HEK293 (cell line): ENCODE results near the gene RBP7.

Source experiments
- CTCF ChIA-PET: fragments of 350-600 bp; formaldehyde crosslinking; extraction: SDS; loops from one replicate; lab custom pipeline; 2021; ENCODE audit warnings: antibody characterized with exemption; lab: Yijun Ruan, JAX
- POLR2A ChIA-PET: fragments of 300-600 bp; formaldehyde crosslinking; extraction: SDS; loops from one replicate; lab custom pipeline; 2020; ENCODE audit warnings: antibody characterized with exemption, inconsistent platforms; lab: Yijun Ruan, JAX
- H3K27ac ChIP-seq: fragments of 200-500 bp; sonication (Bioruptor generic); 2 replicates; pipeline ENCODE4 v1.5.1; 2014; ENCODE audit warnings: low read depth, low read length, control low read depth, inconsistent platforms; ENCODE audit errors: extremely low read depth
- H3K36me3 ChIP-seq, 2 experiments: fragments of 200-500 bp in 1 of 2; sonication (Bioruptor generic) in 1 of 2; 1 replicate in 1 of 2; 2 replicates in 1 of 2; pipeline ENCODE4 v1.5.1; 2014 to 2017; ENCODE audit warnings: inconsistent platforms in 2 of 2, low read length in 2 of 2; ENCODE audit not compliant: control insufficient read depth in 2 of 2, insufficient read depth in 1 of 2
- H3K4me1 ChIP-seq: fragments of 200-500 bp; sonication (Bioruptor generic); 2 replicates; pipeline ENCODE4 v1.5.1; 2014; ENCODE audit warnings: mild to moderate bottlenecking, low read length, inconsistent platforms; ENCODE audit not compliant: control insufficient read depth, insufficient read depth
- H3K4me3 ChIP-seq: 2 replicates; pipeline ENCODE4 v1.5.1; 2011; ENCODE audit warnings: low read depth, mild to moderate bottlenecking, control low read depth, low read length, moderate library complexity
- H3K9me3 ChIP-seq: fragments of 200-500 bp; sonication (Bioruptor generic); 2 replicates; pipeline ENCODE4 v1.5.1; 2014; ENCODE audit warnings: low read depth, low read length, inconsistent platforms; ENCODE audit not compliant: control insufficient read depth, insufficient read depth
- KLF10 ChIP-seq: fragments of 450-650 bp; IDR thresholded peaks from 2 replicates; pipeline ENCODE4 v1.5.1; 2018; ENCODE audit warnings: missing biosample characterization, mild to moderate bottlenecking, missing genetic modification characterization
- KLF8 ChIP-seq: fragments of 450-650 bp; formaldehyde crosslinking; IDR thresholded peaks from 2 replicates; pipeline ENCODE4 v1.5.1; 2016; ENCODE audit warnings: missing biosample characterization, missing genetic modification characterization
- MEIS1 ChIP-seq: sonication (generic); formaldehyde crosslinking; IDR thresholded peaks from 2 replicates; pipeline ENCODE4 v1.8.1; 2022; ENCODE audit warnings: missing genetic modification reagents, mild to moderate bottlenecking, borderline replicate concordance
- PRDM1 ChIP-seq: fragments of 450-650 bp; formaldehyde crosslinking; IDR thresholded peaks from 2 replicates; pipeline ENCODE4; 2016; ENCODE audit warnings: missing biosample characterization, missing genetic modification characterization
- PRDM6 ChIP-seq: fragments of 450-650 bp; formaldehyde crosslinking; IDR thresholded peaks from 2 replicates; pipeline ENCODE4 v1.5.1; 2017; ENCODE audit warnings: missing biosample characterization, missing genetic modification characterization
- SALL2 ChIP-seq: fragments of 450-650 bp; formaldehyde crosslinking; IDR thresholded peaks from 2 replicates; pipeline ENCODE4 v1.5.0; 2017; ENCODE audit warnings: missing biosample characterization, mild to moderate bottlenecking, missing genetic modification characterization, borderline replicate concordance
- ZIC2 ChIP-seq: fragments of 450-650 bp; formaldehyde crosslinking; IDR thresholded peaks from 2 replicates; pipeline ENCODE4 v1.5.1; 2016; ENCODE audit warnings: missing biosample characterization, missing genetic modification characterization
- ZNF146 ChIP-seq: fragments of 450-650 bp; formaldehyde crosslinking; IDR thresholded peaks from 2 replicates; pipeline ENCODE4 v1.5.1; 2016; ENCODE audit warnings: missing biosample characterization, missing genetic modification characterization
- ZNF19 ChIP-seq: fragments of 450-650 bp; formaldehyde crosslinking; IDR thresholded peaks from 2 replicates; pipeline ENCODE4; 2016; ENCODE audit warnings: missing biosample characterization, missing genetic modification characterization, low read depth
- ZNF324 ChIP-seq: fragments of 450-650 bp; formaldehyde crosslinking; IDR thresholded peaks from 2 replicates; pipeline ENCODE4 v1.5.1; 2016; ENCODE audit warnings: missing biosample characterization, missing genetic modification characterization
- ZNF404 ChIP-seq: fragments of 450-650 bp; formaldehyde crosslinking; IDR thresholded peaks from 2 replicates; pipeline ENCODE4 v1.5.1; 2017; ENCODE audit warnings: missing biosample characterization, missing genetic modification characterization
- ZNF514 ChIP-seq: fragments of 450-650 bp; formaldehyde crosslinking; IDR thresholded peaks from 2 replicates; pipeline ENCODE4 v1.5.1; 2016; ENCODE audit warnings: missing biosample characterization, missing genetic modification characterization
- ZNF830 ChIP-seq: fragments of 450-650 bp; IDR thresholded peaks from 2 replicates; pipeline ENCODE4 v1.5.0; 2018; ENCODE audit warnings: missing biosample characterization, missing genetic modification characterization, low read depth, mild to moderate bottlenecking, moderate library complexity
- ZSCAN16 ChIP-seq: fragments of 450-650 bp; formaldehyde crosslinking; IDR thresholded peaks from 2 replicates; pipeline ENCODE4 v1.5.1; 2016; ENCODE audit warnings: missing biosample characterization, missing genetic modification characterization
- ZSCAN23 ChIP-seq: fragments of 450-650 bp; formaldehyde crosslinking; IDR thresholded peaks from 2 replicates; pipeline ENCODE4 v1.5.1; 2016; ENCODE audit warnings: missing biosample characterization, missing genetic modification characterization
- TF ChIP-seq, protein P1 (sequence below): fragments of 450-650 bp; formaldehyde crosslinking; IDR thresholded peaks from 2 replicates; pipeline ENCODE4 v1.5.1; 2016; ENCODE audit warnings: missing biosample characterization, missing genetic modification characterization
- TF ChIP-seq, protein P2 (sequence below): fragments of 450-650 bp; formaldehyde crosslinking; IDR thresholded peaks from 2 replicates; pipeline ENCODE4 v1.5.1; 2016; ENCODE audit warnings: missing biosample characterization, missing genetic modification characterization
- TF ChIP-seq, protein P3 (sequence below): fragments of 450-650 bp; formaldehyde crosslinking; IDR thresholded peaks from 2 replicates; pipeline ENCODE4 v1.5.0; 2017; ENCODE audit warnings: missing biosample characterization, missing genetic modification characterization, borderline replicate concordance

RBP7 gene

DNA sequence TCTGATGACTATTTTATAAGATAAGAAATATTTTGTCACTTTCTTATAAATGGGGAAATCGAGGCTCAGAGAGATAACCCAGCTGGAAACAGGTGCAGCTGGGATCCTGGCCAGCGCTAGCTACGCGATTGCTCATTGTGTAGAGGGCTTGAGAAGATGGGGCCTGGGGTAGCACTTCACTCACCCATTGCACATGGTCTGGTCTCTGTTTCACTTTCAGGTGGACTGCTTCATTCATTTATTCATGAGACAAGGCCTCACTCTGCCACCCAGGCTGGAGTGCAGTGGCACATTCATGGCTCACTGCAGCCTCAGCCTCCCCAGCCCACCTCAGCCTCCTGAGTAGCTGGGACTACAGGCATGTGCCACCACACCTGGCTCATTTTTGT, 59.6 kb downstream of the RBP7 start:
- TF ChIP-seq, protein P1, sequence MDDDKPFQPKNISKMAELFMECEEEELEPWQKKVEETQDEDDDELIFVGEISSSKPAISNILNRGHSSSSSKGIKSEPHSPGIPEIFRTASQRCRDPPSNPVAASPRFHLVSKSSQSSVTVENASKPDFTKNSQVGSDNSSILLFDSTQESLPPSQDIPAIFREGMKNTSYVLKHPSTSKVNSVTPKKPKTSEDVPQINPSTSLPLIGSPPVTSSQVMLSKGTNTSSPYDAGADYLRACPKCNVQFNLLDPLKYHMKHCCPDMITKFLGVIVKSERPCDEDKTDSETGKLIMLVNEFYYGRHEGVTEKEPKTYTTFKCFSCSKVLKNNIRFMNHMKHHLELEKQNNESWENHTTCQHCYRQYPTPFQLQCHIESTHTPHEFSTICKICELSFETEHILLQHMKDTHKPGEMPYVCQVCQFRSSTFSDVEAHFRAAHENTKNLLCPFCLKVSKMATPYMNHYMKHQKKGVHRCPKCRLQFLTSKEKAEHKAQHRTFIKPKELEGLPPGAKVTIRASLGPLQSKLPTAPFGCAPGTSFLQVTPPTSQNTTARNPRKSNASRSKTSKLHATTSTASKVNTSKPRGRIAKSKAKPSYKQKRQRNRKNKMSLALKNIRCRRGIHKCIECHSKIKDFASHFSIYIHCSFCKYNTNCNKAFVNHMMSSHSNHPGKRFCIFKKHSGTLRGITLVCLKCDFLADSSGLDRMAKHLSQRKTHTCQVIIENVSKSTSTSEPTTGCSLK = no peak
- TF ChIP-seq, protein P2, sequence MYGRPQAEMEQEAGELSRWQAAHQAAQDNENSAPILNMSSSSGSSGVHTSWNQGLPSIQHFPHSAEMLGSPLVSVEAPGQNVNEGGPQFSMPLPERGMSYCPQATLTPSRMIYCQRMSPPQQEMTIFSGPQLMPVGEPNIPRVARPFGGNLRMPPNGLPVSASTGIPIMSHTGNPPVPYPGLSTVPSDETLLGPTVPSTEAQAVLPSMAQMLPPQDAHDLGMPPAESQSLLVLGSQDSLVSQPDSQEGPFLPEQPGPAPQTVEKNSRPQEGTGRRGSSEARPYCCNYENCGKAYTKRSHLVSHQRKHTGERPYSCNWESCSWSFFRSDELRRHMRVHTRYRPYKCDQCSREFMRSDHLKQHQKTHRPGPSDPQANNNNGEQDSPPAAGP (tag by site-specific recombination) = no peak
- TF ChIP-seq ZNF19 (tag by site-specific recombination) = no peak
- TF ChIP-seq KLF10 = no peak
- TF ChIP-seq, protein P3, sequence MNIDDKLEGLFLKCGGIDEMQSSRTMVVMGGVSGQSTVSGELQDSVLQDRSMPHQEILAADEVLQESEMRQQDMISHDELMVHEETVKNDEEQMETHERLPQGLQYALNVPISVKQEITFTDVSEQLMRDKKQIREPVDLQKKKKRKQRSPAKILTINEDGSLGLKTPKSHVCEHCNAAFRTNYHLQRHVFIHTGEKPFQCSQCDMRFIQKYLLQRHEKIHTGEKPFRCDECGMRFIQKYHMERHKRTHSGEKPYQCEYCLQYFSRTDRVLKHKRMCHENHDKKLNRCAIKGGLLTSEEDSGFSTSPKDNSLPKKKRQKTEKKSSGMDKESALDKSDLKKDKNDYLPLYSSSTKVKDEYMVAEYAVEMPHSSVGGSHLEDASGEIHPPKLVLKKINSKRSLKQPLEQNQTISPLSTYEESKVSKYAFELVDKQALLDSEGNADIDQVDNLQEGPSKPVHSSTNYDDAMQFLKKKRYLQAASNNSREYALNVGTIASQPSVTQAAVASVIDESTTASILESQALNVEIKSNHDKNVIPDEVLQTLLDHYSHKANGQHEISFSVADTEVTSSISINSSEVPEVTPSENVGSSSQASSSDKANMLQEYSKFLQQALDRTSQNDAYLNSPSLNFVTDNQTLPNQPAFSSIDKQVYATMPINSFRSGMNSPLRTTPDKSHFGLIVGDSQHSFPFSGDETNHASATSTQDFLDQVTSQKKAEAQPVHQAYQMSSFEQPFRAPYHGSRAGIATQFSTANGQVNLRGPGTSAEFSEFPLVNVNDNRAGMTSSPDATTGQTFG (tag by site-specific recombination) = no peak
- no peak for TF ChIP-seq ZNF324
- TF ChIP-seq ZNF514 (tag by site-specific recombination) = no peak
- no peak for TF ChIP-seq ZSCAN23 (tag by site-specific recombination)
- no peak for TF ChIP-seq KLF8 (tag by site-specific recombination)
- no peak for TF ChIP-seq SALL2 (tag by site-specific recombination)
- no peak for TF ChIP-seq PRDM6
- no peak for TF ChIP-seq ZNF404 (tag by site-specific recombination)
- Histone ChIP-seq H3K9me3 (no peaks in the 10 kb centered on the region), H3K36me3 (no peaks in the 10 kb centered on the region), H3K4me1 (0 out of 2 replicates have a peak, but pooled peaks cover 2% of the 10 kb centered on the region), H3K4me3 (no peak overlapping the region), H3K27ac (no peak overlapping the region)
- ChIA-PET CTCF (no interaction called here), POLR2A (no interaction called here)

- Histone ChIP-seq H3K27ac (no peak overlapping the region), H3K4me3 (no peak overlapping the region), H3K36me3 (no peaks in the 10 kb centered on the region), H3K9me3 (no peaks in the 10 kb centered on the region), H3K4me1 (0 out of 2 replicates have a peak, but pooled peaks cover 2% of the 10 kb centered on the region)
- ChIA-PET POLR2A (no interaction called here), CTCF (no interaction called here)
- TF ChIP-seq ZIC2 (tag by site-specific recombination) (peak; percentile 55), ZNF146 (tag by site-specific recombination) (no peak)
Measured at GRCh38 chr1:10057343-10057742, 60.3 kb downstream of the RBP7 start.

- CTCF ChIA-PET = no interaction called here
Measured at GRCh38 chr1:10057796-10058195, 60.8 kb downstream of the RBP7 start.

More at GRCh38 chr1:10057796-10058195, 60.8 kb downstream of the RBP7 start:
- H3K27ac ChIP-seq = no peak overlapping the region
- TF ChIP-seq ZNF830 (tag by site-specific recombination) (no peak), ZSCAN16 (tag by site-specific recombination) (no peak), PRDM1 (tag by site-specific recombination) (no peak), ZNF404 (tag by site-specific recombination) (no peak), MEIS1 (CRISPR knock-in tag) (no peak)
- TF ChIP-seq, all 188 proteins: peak for 0
- Histone ChIP-seq H3K36me3 (no peaks in the 10 kb centered on the region), H3K9me3 (no peaks in the 10 kb centered on the region), H3K4me3 (no peak overlapping the region), H3K4me1 (0 out of 2 replicates have a peak, but pooled peaks cover 2% of the 10 kb centered on the region)
- POLR2A ChIA-PET = no interaction called here
